Neural crest cell (in vitro differentiated cells): ENCODE data around the gene YIPF2. TPM values are rescaled to one million over a fixed set of nuclear protein-coding genes. Genes with fewer than 3 reads are reported as not detected.

Experiments
- DNase-seq: peaks from one replicate; pipeline ENCODE4 v3.0.0; 2021; ENCODE audit warnings: low read depth, mixed read lengths, low spot score
- H3K27ac Mint-ChIP-seq: one replicate; pipeline ENCODE4 v1.8.0; 2021; ENCODE audit warnings: mild to moderate bottlenecking, mixed read lengths; ENCODE audit not compliant: unreplicated experiment
- H3K27me3 Mint-ChIP-seq: 2 replicates; pipeline ENCODE4 v1.8.0; 2021; ENCODE audit warnings: low read depth, mild to moderate bottlenecking, mixed read lengths
- H3K36me3 Mint-ChIP-seq: 2 replicates; pipeline ENCODE4 v1.8.0; 2021; ENCODE audit warnings: low read depth, mild to moderate bottlenecking, mixed read lengths
- H3K4me1 Mint-ChIP-seq: 2 replicates; pipeline ENCODE4 v1.8.0; 2021; ENCODE audit warnings: mixed read lengths
- H3K4me3 Mint-ChIP-seq: one replicate; pipeline ENCODE4 v1.8.0; 2021; ENCODE audit warnings: mild to moderate bottlenecking, mixed read lengths
- H3K9me3 Mint-ChIP-seq: 2 replicates; pipeline ENCODE4 v1.8.0; 2021; ENCODE audit warnings: mixed read lengths
- total RNA-seq: library from RNA; stranded (reverse); gene quantifications from 2 replicates; pipeline ENCODE4 v1.2.1, GENCODE V29; 2021
- TF ChIP-seq, protein P1 (sequence below): fragments of 200-600 bp; sonication (generic); conservative IDR thresholded peaks from 2 replicates; pipeline ENCODE4 v1.5.0; 2021; ENCODE audit warnings: antibody characterized with exemption, mild to moderate bottlenecking

YIPF2 gene
- total RNA-seq, 1 donor from 2014 or later: 22.0 TPM

DNA sequence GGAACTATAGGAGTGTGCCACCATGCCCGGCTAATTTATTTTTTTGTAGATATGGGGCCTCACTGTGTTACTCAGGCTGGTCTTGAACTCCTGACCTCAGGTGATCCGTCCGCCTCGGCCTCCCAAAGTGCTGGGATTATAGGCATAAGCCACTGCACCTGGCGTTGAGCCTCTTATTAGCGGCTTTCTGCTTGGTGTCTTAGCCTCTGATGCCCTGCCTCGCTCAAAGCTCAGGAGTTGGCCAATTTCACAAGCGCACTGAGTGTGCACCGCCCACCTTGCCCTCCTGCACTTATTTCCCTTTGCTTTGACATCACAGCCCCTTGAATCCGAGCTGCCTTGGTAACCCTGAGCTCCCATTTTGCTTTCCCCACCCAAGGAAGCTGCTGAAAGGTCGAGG, 10.1 kb downstream of the YIPF2 start:
- DNase-seq: no peak
- H3K4me3 Mint-ChIP-seq: no peak overlapping the region
- H3K27me3 Mint-ChIP-seq: no peaks in the 10 kb centered on the region
- TF ChIP-seq, protein P1, sequence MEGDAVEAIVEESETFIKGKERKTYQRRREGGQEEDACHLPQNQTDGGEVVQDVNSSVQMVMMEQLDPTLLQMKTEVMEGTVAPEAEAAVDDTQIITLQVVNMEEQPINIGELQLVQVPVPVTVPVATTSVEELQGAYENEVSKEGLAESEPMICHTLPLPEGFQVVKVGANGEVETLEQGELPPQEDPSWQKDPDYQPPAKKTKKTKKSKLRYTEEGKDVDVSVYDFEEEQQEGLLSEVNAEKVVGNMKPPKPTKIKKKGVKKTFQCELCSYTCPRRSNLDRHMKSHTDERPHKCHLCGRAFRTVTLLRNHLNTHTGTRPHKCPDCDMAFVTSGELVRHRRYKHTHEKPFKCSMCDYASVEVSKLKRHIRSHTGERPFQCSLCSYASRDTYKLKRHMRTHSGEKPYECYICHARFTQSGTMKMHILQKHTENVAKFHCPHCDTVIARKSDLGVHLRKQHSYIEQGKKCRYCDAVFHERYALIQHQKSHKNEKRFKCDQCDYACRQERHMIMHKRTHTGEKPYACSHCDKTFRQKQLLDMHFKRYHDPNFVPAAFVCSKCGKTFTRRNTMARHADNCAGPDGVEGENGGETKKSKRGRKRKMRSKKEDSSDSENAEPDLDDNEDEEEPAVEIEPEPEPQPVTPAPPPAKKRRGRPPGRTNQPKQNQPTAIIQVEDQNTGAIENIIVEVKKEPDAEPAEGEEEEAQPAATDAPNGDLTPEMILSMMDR: no peak
- H3K27ac Mint-ChIP-seq: no peak overlapping the region
- no peaks in the 10 kb centered on the region for H3K4me1 Mint-ChIP-seq
- H3K36me3 Mint-ChIP-seq: no peaks in the 10 kb centered on the region
- no peaks in the 10 kb centered on the region for H3K9me3 Mint-ChIP-seq

DNA sequence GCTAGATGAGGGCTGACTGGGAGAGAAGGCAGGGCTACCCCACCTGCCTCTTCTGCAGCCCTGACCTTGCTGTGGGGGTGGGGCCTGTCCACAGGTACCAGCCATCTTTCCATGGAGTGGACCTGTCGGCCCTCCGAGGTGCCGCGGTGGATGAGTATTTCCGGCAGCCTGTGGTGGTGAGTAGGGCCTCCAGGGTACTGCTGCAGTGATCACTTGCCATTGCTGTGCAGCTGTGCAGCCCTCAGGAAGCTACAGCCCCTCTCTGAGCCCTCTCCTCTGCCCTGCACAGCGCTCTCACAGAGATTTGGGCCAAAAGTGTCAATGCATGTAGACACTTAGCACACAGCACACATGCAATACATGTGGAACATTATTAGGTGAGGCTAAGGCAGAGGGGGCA, 11.8 kb downstream of the YIPF2 start:
- no peak for DNase-seq
- H3K36me3 Mint-ChIP-seq: no peaks in the 10 kb centered on the region
- TF ChIP-seq, protein P1: no peak
- no peaks in the 10 kb centered on the region for H3K9me3 Mint-ChIP-seq
- H3K27ac Mint-ChIP-seq: no peak overlapping the region
- H3K4me1 Mint-ChIP-seq: no peaks in the 10 kb centered on the region
- no peaks in the 10 kb centered on the region for H3K27me3 Mint-ChIP-seq
- H3K4me3 Mint-ChIP-seq: no peak overlapping the region

DNA sequence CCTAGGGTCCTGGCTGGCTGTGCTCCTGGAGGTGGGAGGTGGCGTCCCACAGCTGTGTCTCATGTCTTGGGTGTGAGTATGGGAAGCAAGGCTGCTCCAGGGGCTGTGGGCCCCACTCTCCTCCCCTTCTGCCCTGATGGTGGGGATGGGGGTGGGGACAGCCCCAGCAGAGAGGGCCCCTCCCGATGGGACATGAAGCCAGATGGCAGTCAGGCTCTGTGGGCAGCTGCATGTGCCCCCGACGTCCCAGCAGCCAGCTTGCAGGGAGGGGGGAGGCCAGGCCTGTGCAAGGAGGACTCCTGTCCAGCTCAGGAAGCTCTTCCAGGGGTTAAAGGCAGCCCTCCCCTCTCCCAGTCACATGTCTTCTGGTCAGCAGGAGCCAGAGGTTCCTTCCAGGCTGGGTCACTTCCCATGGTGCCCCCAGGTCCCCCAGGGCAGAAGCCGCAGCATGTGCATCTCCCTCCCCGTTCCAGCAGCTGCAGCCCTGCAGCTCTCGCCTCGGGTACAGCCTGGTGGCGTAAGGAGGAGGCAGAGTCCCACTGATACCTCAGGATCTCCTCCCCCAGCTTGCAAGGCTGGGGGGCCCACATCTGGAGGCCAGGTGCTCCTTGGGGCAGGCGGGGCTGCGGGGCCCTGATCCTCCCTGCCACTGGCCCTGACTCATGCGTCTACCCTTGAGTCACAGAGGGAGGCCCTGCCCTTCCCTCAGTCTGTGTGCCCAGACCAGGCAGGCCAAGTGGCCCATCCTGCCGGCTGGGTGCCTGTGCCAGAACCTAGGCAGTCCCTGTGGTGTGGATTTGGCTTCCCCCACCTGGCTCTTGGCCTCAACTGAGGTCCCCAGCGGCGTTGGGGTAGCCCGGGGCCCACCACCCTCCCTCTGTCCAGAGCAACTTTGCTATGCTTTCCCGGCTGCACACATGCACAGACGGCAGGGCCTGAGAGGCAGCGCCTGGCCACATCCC, 13.0 kb downstream of the YIPF2 start:
- TF ChIP-seq, protein P1: no peak
- Mint-ChIP-seq H3K4me3 (no peak overlapping the region), H3K9me3 (no peaks in the 10 kb centered on the region), H3K4me1 (no peaks in the 10 kb centered on the region), H3K27ac (no peak overlapping the region), H3K27me3 (no peaks in the 10 kb centered on the region), H3K36me3 (no peaks in the 10 kb centered on the region)
- DNase-seq: no peak

DNA sequence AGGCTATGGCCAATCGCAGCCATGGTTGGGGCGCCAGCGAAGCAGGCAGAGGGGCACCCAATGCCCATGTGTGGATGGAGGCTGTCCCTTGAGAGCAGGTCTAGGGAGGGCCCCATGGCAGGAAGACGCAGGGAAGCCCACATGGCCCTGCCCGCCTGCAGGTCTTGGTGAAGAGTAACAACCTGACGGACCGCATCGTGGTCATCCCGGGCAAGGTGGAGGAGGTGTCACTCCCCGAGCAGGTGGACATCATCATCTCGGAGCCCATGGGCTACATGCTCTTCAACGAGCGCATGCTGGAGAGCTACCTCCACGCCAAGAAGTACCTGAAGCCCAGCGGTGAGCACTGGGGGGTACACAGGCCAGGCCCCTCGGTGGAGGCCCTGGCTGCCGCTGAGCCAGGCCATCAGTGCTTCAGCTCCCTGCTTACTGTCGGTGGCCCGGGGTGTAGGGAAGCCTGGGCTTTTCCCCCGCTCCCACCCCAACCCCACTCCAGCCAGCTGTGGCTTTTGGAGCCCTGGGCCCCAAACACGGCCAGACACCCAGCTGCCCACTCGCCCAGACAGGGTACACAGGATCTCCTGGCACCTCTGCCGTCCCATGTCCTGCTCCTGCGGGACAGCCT, 14.6 kb downstream of the YIPF2 start:
- DNase-seq: no peak
- Mint-ChIP-seq H3K4me1 (no peaks in the 10 kb centered on the region), H3K27me3 (no peaks in the 10 kb centered on the region), H3K9me3 (no peaks in the 10 kb centered on the region), H3K27ac (no peak overlapping the region), H3K4me3 (no peak overlapping the region), H3K36me3 (no peaks in the 10 kb centered on the region)
- TF ChIP-seq, protein P1: no peak

DNA sequence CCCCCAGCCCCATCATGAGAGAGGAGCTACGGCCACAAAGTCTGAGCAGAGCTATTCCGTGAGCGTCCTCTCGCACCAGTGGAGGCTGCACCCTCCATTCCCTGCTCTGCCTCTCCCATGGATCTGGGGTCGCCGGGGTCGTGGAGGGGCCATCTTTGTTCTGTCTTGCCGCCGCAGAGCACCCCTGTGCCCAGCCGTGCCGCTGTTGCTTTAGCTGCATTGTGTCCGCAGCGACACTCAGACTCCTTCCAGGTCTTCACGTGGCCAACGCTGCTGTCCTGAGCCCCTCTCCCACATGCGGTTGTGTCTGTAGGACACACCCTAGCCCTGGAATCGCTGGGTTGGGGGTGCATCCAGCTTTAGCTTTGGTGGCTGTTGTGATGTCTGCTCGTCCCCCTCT, 15.8 kb downstream of the YIPF2 start:
- no peak for DNase-seq
- Mint-ChIP-seq H3K27me3 (no peaks in the 10 kb centered on the region), H3K36me3 (no peaks in the 10 kb centered on the region), H3K27ac (no peak overlapping the region), H3K4me3 (no peak overlapping the region), H3K4me1 (no peaks in the 10 kb centered on the region), H3K9me3 (no peaks in the 10 kb centered on the region)
- TF ChIP-seq, protein P1: no peak
